Measurements from ENCODE around the gene WDR48. TPM values are rescaled to one million over a fixed set of nuclear protein-coding genes. Genes with fewer than 3 reads are reported as not detected.

WDR48 gene
- total RNA-seq, 1 donor, result 39.8 TPM

DNA sequence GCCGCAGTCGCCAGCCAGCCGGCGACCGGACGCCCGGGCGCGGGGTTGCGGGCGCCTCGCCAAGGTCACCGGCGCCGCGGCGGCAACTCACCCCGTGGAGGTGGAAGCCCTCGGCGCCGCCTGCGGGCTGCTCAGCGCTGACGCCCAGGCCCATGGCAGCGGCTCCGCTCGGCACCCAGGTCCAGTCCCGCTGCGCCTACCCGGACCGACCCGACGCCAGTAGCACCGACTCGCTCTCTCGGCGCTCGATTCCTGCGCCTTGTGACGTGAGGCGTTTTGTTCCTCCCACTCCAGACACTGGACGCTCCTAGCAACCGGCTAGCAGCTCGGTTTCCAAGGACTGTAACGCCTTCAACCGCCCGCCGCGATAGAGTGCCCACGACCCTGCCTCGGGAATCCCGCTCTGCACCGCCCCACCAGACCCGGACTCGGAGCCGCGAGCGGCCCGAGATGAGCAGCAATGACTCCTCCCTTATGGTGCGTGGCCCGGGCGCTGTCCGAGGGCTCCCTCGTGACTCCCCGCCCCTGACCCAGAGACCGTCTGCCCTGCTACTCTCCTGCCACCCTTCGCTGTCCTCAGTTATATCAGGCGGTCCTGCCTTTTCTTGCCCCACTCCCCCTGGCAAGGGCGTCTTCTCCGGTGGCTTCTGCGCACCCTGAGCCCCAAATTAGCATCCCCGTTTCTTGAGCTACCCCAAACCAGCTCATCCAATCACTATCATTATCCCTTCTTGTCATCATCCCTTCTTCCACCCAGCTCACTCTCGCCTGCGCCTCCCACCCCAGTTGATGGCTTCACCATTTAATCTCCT is 55.8 kb downstream of the WDR48 start, which contains the start of the genes GORASP1 and TTC21A:
Gene GORASP1, minus strand, starts transcription at position 240 of the 812 bp plus-strand sequence. Its CDS starts 86 bp downstream, at position 154.
Gene TTC21A, plus strand, starts transcription at position 293 of the 812 bp plus-strand sequence. Its CDS starts 158 bp downstream, at position 451.
- H3K4me1 ChIP-seq (ENCODE audit: insufficient read depth, low read length), result peaks cover 18% of the 10 kb centered on the region
- H3K4me2 ChIP-seq (ENCODE audit: insufficient read depth, low read length), result peak within 1 kb of the TSS; percentile 91
- TF ChIP-seq, protein P1, sequence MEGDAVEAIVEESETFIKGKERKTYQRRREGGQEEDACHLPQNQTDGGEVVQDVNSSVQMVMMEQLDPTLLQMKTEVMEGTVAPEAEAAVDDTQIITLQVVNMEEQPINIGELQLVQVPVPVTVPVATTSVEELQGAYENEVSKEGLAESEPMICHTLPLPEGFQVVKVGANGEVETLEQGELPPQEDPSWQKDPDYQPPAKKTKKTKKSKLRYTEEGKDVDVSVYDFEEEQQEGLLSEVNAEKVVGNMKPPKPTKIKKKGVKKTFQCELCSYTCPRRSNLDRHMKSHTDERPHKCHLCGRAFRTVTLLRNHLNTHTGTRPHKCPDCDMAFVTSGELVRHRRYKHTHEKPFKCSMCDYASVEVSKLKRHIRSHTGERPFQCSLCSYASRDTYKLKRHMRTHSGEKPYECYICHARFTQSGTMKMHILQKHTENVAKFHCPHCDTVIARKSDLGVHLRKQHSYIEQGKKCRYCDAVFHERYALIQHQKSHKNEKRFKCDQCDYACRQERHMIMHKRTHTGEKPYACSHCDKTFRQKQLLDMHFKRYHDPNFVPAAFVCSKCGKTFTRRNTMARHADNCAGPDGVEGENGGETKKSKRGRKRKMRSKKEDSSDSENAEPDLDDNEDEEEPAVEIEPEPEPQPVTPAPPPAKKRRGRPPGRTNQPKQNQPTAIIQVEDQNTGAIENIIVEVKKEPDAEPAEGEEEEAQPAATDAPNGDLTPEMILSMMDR (IDR thresholded peaks at IDR 0.05; ENCODE audit: extremely low read depth, low read depth, low read length), result no peak

DNA sequence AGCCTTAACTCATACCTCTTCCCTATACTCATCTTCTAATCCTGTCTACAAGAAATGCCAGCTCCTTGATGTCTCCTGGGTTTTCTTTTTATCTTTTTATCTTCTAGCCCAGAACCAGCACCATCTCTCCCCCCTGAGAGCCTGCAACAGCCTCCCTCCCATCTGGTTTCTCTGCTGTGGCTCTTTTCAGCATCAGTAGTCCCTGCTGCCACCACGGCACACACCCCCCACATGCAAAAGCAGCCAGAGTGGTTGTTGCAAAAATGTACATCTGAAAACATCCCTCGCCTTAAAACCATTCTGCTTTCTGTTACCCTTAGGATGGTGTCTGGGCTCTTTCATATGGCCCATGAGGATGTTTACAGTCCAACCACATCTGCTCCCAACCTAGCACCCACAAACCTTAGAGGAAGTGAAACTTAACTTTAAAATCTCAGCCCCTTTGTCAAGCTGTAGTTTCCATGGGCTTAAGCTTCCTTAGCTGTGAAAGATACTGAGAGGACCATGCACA is 56.4 kb downstream of the WDR48 start:
- peaks cover 33% of the 10 kb centered on the region for H4K20me1 ChIP-seq (ENCODE audit: insufficient read depth, low read length)
- H3K4me1 ChIP-seq (ENCODE audit: insufficient read depth, low read length), result peaks cover 18% of the 10 kb centered on the region
- peak overlapping the region; percentile 91 for H3K4me2 ChIP-seq (ENCODE audit: insufficient read depth, low read length)
- peak overlapping the region; percentile 99 for H3K4me3 ChIP-seq (ENCODE audit: insufficient read depth, low read length)
- peaks cover 41% of the 10 kb centered on the region for H3K79me2 ChIP-seq (ENCODE audit: insufficient read depth, low read length)
- DNase-seq (ENCODE audit: insufficient read length, low spot score, missing footprints), result no peak
- no peaks in the 10 kb centered on the region for H3K27me3 ChIP-seq (ENCODE audit: insufficient read depth, low read length)
- peaks cover 6% of the 10 kb centered on the region for H3K36me3 ChIP-seq (ENCODE audit: insufficient read depth, low read length)
- H3K27ac ChIP-seq (ENCODE audit: low read depth, low read length), result peak overlapping the region; percentile 95
- H3K9me3 ChIP-seq (ENCODE audit: low read depth, low read length), result no peaks in the 10 kb centered on the region
- H2AFZ ChIP-seq (ENCODE audit: low read length), result peak overlapping the region; percentile 93
- TF ChIP-seq, protein P1 (IDR thresholded peaks at IDR 0.05; ENCODE audit: extremely low read depth, low read depth, low read length), result no peak

More for the DNA sequence above, 55.8 kb downstream of the WDR48 start, which contains the start of the genes GORASP1 and TTC21A:
- no peaks in the 10 kb centered on the region for H3K27me3 ChIP-seq (ENCODE audit: insufficient read depth, low read length)
- H3K36me3 ChIP-seq (ENCODE audit: insufficient read depth, low read length), result peaks cover 6% of the 10 kb centered on the region
- H3K4me3 ChIP-seq (ENCODE audit: insufficient read depth, low read length), result peak within 1 kb of the TSS; percentile 99
- peaks cover 48% of the 10 kb centered on the region for H3K79me2 ChIP-seq (ENCODE audit: insufficient read depth, low read length)
- H2AFZ ChIP-seq (ENCODE audit: low read length), result peak within 1 kb of the TSS; percentile 93
- no peaks in the 10 kb centered on the region for H3K9me3 ChIP-seq (ENCODE audit: low read depth, low read length)
- peaks cover 33% of the 10 kb centered on the region for H4K20me1 ChIP-seq (ENCODE audit: insufficient read depth, low read length)
- peak; percentile 99 for DNase-seq (ENCODE audit: insufficient read length, low spot score, missing footprints)
- peak within 1 kb of the TSS; percentile 95 for H3K27ac ChIP-seq (ENCODE audit: low read depth, low read length)

DNA sequence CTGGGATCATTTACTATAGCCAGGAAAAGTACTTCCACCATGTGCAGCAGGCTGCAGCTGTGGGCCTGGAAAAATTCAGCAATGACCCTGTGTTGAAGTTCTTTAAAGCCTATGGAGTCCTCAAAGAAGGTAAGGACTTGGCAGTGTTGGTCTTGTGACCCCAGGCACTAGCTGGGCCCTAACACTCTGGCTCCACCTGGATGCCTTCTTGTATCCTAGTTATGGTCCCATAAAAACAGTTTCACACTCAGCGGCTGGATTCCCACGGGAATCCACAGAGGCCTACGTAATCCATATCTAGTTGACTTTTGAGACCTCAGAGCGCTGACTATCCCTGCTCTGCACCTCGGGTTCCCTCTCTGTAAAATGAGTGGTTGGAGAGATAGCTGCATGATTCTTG is 57.3 kb downstream of the WDR48 start:
- H3K36me3 ChIP-seq (ENCODE audit: insufficient read depth, low read length), result peaks cover 6% of the 10 kb centered on the region
- H2AFZ ChIP-seq (ENCODE audit: low read length), result no peak overlapping the region
- no peak overlapping the region for H3K4me3 ChIP-seq (ENCODE audit: insufficient read depth, low read length)
- H3K27me3 ChIP-seq (ENCODE audit: insufficient read depth, low read length), result no peaks in the 10 kb centered on the region
- H3K4me2 ChIP-seq (ENCODE audit: insufficient read depth, low read length), result no peak overlapping the region
- H3K27ac ChIP-seq (ENCODE audit: low read depth, low read length), result no peak overlapping the region
- peaks cover 25% of the 10 kb centered on the region for H4K20me1 ChIP-seq (ENCODE audit: insufficient read depth, low read length)
- H3K79me2 ChIP-seq (ENCODE audit: insufficient read depth, low read length), result peaks cover 33% of the 10 kb centered on the region
- no peaks in the 10 kb centered on the region for H3K9me3 ChIP-seq (ENCODE audit: low read depth, low read length)
- TF ChIP-seq, protein P1 (IDR thresholded peaks at IDR 0.05; ENCODE audit: extremely low read depth, low read depth, low read length), result no peak
- DNase-seq (ENCODE audit: insufficient read length, low spot score, missing footprints), result no peak
- peaks cover 18% of the 10 kb centered on the region for H3K4me1 ChIP-seq (ENCODE audit: insufficient read depth, low read length)
